Measurements from ENCODE around the gene NAPSA. TPM values are rescaled to one million over a fixed set of nuclear protein-coding genes. Genes with fewer than 3 reads are reported as not detected.

NAPSA gene
- total and polyA plus RNA-seq, 2 donors (not counting 1 experiment from before 2014, with no cell fraction given), result 0.03 to 0.17 TPM

DNA sequence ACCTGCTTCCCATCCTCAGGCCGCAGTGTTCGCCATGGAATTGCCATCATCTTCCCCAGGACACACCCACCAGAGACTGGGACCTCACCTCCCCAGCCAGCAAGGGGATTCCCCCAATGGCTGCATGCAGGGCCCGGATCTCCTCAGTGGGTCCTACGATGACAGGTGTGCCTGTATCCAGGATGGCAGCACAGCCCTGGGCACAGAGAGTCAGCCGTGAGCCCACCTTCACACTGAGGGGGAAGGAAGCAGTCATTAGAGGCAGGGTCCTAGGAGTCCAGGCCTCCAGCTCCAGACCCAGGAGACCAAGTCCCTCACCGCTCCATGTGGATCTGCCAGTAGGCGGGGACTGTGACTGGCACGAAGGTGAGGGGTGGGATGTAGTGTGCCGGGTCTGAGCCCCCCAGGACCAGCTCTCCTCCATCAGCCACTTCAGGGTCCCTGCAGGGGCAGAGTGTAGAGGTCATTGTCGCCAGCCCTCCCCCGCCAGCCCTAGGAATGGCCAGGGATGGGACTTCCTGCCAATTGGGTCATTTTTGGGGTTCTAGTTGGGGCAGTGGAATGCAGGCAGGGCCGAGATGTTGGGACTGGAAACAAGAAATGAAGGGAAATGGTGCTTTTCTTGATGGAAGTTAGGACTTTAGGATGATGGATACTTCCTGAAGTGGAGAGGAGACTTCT lies 30.6 kb downstream of the NAPSA start:
- Histone ChIP-seq H3K36me3 (ENCODE audit: control insufficient read depth, insufficient read depth, low read length) (no peaks in the 10 kb centered on the region), H3K27me3 (ENCODE audit: control insufficient read depth, insufficient read depth, low read length) (peaks cover 10% of the 10 kb centered on the region), H3K79me2 (ENCODE audit: control insufficient read depth, insufficient read depth, low read length) (no peaks in the 10 kb centered on the region), H4K20me1 (ENCODE audit: control insufficient read depth, extremely low read depth, insufficient read depth, low read length) (no peaks in the 10 kb centered on the region), H3K9ac (ENCODE audit: insufficient read depth, low read length) (no peak overlapping the region), H3K4me3 (replicated peaks in 1 of 4; ENCODE audit: control extremely low read depth in 1 of 4, insufficient read depth in 1 of 4, low read depth in 3 of 4, low read length in 4 of 4) (no peak overlapping the region), H3K4me1 (ENCODE audit: control insufficient read depth, extremely low read depth, insufficient read depth, low read length) (no peaks in the 10 kb centered on the region), H3K9me3 (ENCODE audit: control insufficient read depth, insufficient read depth, low read depth, low read length) (no peaks in the 10 kb centered on the region), H3K4me2 (ENCODE audit: extremely low read depth, insufficient read depth, low read length) (no peak overlapping the region), H2AFZ (ENCODE audit: low read length) (no peak overlapping the region), H3K27ac (ENCODE audit: insufficient read depth, low read length) (no peak overlapping the region)
- TF ChIP-seq CTCF (conservative IDR thresholded peaks at IDR 0.05 in 1 of 2, IDR thresholded peaks at IDR 0.05 in 1 of 2; ENCODE audit: low read depth in 1 of 2, low read length in 2 of 2), result no peak
- no peak for DNase-seq (ENCODE audit: low read depth in 2 of 2)

DNA sequence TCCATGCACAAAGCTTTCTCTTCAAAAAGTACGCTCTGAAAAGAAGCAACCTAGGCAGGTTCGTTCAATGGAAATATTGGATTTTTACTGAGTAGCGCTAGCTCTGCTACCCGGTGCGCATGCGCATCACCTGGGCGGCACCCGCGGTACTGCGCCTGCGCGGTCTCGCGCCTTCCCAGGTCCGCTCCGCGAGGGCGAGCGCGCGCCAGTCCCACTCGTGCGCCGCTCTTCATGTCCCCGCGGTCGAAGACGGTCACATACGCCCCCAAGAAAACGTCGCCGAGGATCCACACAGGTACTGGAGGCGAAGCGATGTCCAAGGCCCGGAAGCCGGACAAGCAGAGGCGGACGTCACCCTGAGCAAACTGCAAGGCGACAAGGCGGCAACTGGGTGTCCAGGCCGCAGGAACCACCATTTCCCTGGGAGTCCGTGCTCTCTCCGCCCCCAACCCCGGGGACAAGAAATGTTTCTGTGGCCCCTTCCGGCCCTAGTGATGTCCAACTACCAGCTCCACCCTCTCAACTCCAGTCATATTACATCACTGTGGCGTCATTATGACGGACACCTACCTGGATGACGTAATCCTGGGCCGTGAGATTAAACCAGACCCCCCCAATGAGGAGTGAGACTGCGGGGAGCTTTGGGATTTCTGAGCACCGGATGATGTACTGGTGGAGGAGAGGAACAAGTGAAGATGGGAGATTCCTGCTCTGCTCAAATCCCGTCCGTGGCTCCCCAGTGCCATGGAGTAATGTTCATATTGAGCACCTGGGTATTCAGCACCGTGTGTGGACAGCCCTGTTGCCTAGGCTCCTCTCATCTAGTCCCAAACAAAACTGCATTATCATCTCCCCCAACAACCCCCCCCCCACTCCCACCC lies 31.5 kb downstream of the NAPSA start:
- no peak for DNase-seq (ENCODE audit: low read depth in 2 of 2)
- H4K20me1 ChIP-seq (ENCODE audit: control insufficient read depth, extremely low read depth, insufficient read depth, low read length), result no peaks in the 10 kb centered on the region
- TF ChIP-seq EZH2 (IDR thresholded peaks at IDR 0.05; ENCODE audit: low read length, missing control alignments), result no peak
- H3K79me2 ChIP-seq (ENCODE audit: control insufficient read depth, insufficient read depth, low read length), result no peaks in the 10 kb centered on the region
- peak overlapping the region; percentile 7 for H2AFZ ChIP-seq (ENCODE audit: low read length)
- H3K9ac ChIP-seq (ENCODE audit: insufficient read depth, low read length), result no peak overlapping the region
- H3K36me3 ChIP-seq (ENCODE audit: control insufficient read depth, insufficient read depth, low read length), result no peaks in the 10 kb centered on the region
- peaks cover 13% of the 10 kb centered on the region for H3K27me3 ChIP-seq (ENCODE audit: control insufficient read depth, insufficient read depth, low read length)
- no peaks in the 10 kb centered on the region for H3K4me1 ChIP-seq (ENCODE audit: control insufficient read depth, extremely low read depth, insufficient read depth, low read length)
- no peaks in the 10 kb centered on the region for H3K9me3 ChIP-seq (ENCODE audit: control insufficient read depth, insufficient read depth, low read depth, low read length)
- H3K27ac ChIP-seq (ENCODE audit: insufficient read depth, low read length), result no peak overlapping the region
- H3K4me2 ChIP-seq (ENCODE audit: extremely low read depth, insufficient read depth, low read length), result peak overlapping the region; percentile 85
- peak overlapping the region in 3 of 4 experiments; percentile 7 to 70 (median 42) for H3K4me3 ChIP-seq (replicated peaks in 1 of 4; ENCODE audit: control extremely low read depth in 1 of 4, insufficient read depth in 1 of 4, low read depth in 3 of 4, low read length in 4 of 4)

DNA sequence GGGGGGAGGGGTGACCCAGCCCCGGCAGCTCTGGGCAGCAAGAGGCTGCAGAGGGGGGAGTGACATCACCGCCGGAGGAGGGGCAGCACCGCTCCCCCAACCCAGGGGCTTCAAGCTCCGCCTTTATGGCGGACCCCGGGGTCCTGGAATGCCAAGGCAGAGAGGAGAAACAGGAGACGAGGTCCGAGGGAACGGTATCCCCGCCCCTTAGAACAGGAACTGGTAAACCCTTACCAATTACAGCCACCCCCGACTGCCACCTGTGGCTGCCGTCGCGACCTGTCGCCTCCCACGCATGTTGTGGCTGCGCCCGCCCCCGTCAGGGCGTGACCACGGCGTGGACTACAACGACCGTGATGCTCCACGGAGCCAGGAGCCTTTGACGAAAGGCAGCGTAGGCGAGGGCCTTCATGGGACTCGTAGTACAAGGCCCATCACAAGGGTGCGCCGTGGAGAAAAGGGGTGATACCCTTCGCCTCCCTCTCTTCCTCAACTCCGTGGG lies 32.2 kb downstream of the NAPSA start:
- H2AFZ ChIP-seq (ENCODE audit: low read length), result peak overlapping the region; percentile 7
- no peak overlapping the region for H3K9ac ChIP-seq (ENCODE audit: insufficient read depth, low read length)
- peak overlapping the region in 2 of 4 experiments; percentile 42 to 70 for H3K4me3 ChIP-seq (replicated peaks in 1 of 4; ENCODE audit: control extremely low read depth in 1 of 4, insufficient read depth in 1 of 4, low read depth in 3 of 4, low read length in 4 of 4)
- no peaks in the 10 kb centered on the region for H4K20me1 ChIP-seq (ENCODE audit: control insufficient read depth, extremely low read depth, insufficient read depth, low read length)
- H3K9me3 ChIP-seq (ENCODE audit: control insufficient read depth, insufficient read depth, low read depth, low read length), result no peaks in the 10 kb centered on the region
- no peaks in the 10 kb centered on the region for H3K36me3 ChIP-seq (ENCODE audit: control insufficient read depth, insufficient read depth, low read length)
- H3K4me2 ChIP-seq (ENCODE audit: extremely low read depth, insufficient read depth, low read length), result peak overlapping the region; percentile 85
- no peaks in the 10 kb centered on the region for H3K79me2 ChIP-seq (ENCODE audit: control insufficient read depth, insufficient read depth, low read length)
- H3K27ac ChIP-seq (ENCODE audit: insufficient read depth, low read length), result no peak overlapping the region
- H3K4me1 ChIP-seq (ENCODE audit: control insufficient read depth, extremely low read depth, insufficient read depth, low read length), result no peaks in the 10 kb centered on the region
- TF ChIP-seq CTCF (conservative IDR thresholded peaks at IDR 0.05 in 1 of 2, IDR thresholded peaks at IDR 0.05 in 1 of 2; ENCODE audit: low read depth in 1 of 2, low read length in 2 of 2) (no peak), EZH2 (IDR thresholded peaks at IDR 0.05; ENCODE audit: low read length, missing control alignments) (no peak)
- peaks cover 13% of the 10 kb centered on the region for H3K27me3 ChIP-seq (ENCODE audit: control insufficient read depth, insufficient read depth, low read length)
- peak; percentile 70 to 84 for DNase-seq (ENCODE audit: low read depth in 2 of 2)

Measured in fibroblast of lung (primary cell).